ENCODE data around the gene ZHX3. TPM values are rescaled to one million over a fixed set of nuclear protein-coding genes. Genes with fewer than 3 reads are reported as not detected.

ZHX3 gene
- total and polyA plus RNA-seq, 2 experiments from 2014 or later: 5.8 to 10.3 TPM

GRCh38 chr20:41224281-41224680 is 93.2 kb downstream of the ZHX3 start:
- no peak overlapping the region for H3K4me3 ChIP-seq
- H3K36me3 ChIP-seq: no peaks in the 10 kb centered on the region
- H3K9me3 ChIP-seq (ENCODE audit: low read depth): no peaks in the 10 kb centered on the region
- no peak for DNase-seq (ENCODE audit: low read depth in 1 of 2, low spot score in 1 of 2)
- H3K27ac ChIP-seq: no peak overlapping the region
- H3K27me3 ChIP-seq: no peaks in the 10 kb centered on the region
- H3K4me1 ChIP-seq (ENCODE audit: low read depth): peaks cover 4% of the 10 kb centered on the region
- TF ChIP-seq, protein P1, sequence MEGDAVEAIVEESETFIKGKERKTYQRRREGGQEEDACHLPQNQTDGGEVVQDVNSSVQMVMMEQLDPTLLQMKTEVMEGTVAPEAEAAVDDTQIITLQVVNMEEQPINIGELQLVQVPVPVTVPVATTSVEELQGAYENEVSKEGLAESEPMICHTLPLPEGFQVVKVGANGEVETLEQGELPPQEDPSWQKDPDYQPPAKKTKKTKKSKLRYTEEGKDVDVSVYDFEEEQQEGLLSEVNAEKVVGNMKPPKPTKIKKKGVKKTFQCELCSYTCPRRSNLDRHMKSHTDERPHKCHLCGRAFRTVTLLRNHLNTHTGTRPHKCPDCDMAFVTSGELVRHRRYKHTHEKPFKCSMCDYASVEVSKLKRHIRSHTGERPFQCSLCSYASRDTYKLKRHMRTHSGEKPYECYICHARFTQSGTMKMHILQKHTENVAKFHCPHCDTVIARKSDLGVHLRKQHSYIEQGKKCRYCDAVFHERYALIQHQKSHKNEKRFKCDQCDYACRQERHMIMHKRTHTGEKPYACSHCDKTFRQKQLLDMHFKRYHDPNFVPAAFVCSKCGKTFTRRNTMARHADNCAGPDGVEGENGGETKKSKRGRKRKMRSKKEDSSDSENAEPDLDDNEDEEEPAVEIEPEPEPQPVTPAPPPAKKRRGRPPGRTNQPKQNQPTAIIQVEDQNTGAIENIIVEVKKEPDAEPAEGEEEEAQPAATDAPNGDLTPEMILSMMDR (IDR thresholded peaks at IDR 0.05; ENCODE audit: low read depth, low read length): no peak

GRCh38 chr20:41223112-41223511 is 94.4 kb downstream of the ZHX3 start:
- Histone ChIP-seq H3K4me3 (no peak overlapping the region), H3K9me3 (ENCODE audit: low read depth) (no peaks in the 10 kb centered on the region), H3K36me3 (no peaks in the 10 kb centered on the region), H3K27ac (no peak overlapping the region), H3K4me1 (ENCODE audit: low read depth) (peaks cover 4% of the 10 kb centered on the region), H3K27me3 (no peaks in the 10 kb centered on the region)
- TF ChIP-seq, protein P1 (IDR thresholded peaks at IDR 0.05; ENCODE audit: low read depth, low read length): no peak
- peak in 1 of 2 donors; percentile 31 for DNase-seq (ENCODE audit: low read depth in 1 of 2, low spot score in 1 of 2)

GRCh38 chr20:41222703-41223102 is 94.8 kb downstream of the ZHX3 start:
- TF ChIP-seq, protein P1 (IDR thresholded peaks at IDR 0.05; ENCODE audit: low read depth, low read length): no peak
- H3K27me3 ChIP-seq: no peaks in the 10 kb centered on the region
- DNase-seq (ENCODE audit: low read depth in 1 of 2, low spot score in 1 of 2): peak in 1 of 2 donors; percentile 54
- H3K4me3 ChIP-seq: no peak overlapping the region
- no peak overlapping the region for H3K27ac ChIP-seq
- H3K36me3 ChIP-seq: no peaks in the 10 kb centered on the region
- no peaks in the 10 kb centered on the region for H3K9me3 ChIP-seq (ENCODE audit: low read depth)
- H3K4me1 ChIP-seq (ENCODE audit: low read depth): peaks cover under 1% of the 10 kb centered on the region

GRCh38 chr20:41222296-41222695 is 95.2 kb downstream of the ZHX3 start:
- H3K4me3 ChIP-seq: no peak overlapping the region
- TF ChIP-seq, protein P1 (IDR thresholded peaks at IDR 0.05; ENCODE audit: low read depth, low read length): no peak
- no peaks in the 10 kb centered on the region for H3K4me1 ChIP-seq (ENCODE audit: low read depth)
- H3K36me3 ChIP-seq: no peaks in the 10 kb centered on the region
- H3K27me3 ChIP-seq: no peaks in the 10 kb centered on the region
- DNase-seq (ENCODE audit: low read depth in 1 of 2, low spot score in 1 of 2): no peak
- no peaks in the 10 kb centered on the region for H3K9me3 ChIP-seq (ENCODE audit: low read depth)
- no peak overlapping the region for H3K27ac ChIP-seq

DNA sequence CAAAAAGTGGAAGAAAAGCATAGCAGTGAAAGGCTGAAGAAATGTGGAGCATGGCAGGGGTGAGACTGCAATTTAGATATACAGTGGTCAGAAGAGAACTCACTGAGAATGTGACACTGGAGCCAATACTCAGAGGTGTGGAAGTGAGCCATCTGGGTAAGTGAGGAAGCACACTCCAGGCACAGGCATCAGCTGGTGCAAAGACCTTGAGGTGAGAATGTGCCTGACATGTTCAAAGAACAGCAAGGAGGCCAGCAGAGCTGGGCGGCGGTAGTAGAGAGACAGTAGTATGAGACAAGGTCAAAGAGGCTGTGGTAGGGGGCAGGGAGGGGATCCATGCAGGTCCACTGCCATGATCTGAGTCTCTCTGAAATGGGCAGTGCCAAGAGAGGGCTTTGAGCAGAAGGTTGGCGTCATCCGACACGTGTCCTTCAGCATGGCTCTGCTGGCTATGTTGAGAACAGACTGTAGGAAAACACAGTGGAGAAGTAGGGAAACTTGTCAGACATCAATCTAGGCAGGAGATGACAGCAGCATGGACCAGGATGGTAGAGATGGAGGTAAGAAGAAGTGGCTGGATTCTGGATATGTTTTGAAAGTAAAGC is 95.8 kb downstream of the ZHX3 start:
- Histone ChIP-seq H3K9me3 (ENCODE audit: low read depth) (no peaks in the 10 kb centered on the region), H3K4me1 (ENCODE audit: low read depth) (no peaks in the 10 kb centered on the region), H3K36me3 (no peaks in the 10 kb centered on the region), H3K27ac (no peak overlapping the region), H3K4me3 (no peak overlapping the region), H3K27me3 (no peaks in the 10 kb centered on the region)
- no peak for DNase-seq (ENCODE audit: low read depth in 1 of 2, low spot score in 1 of 2)
- TF ChIP-seq, protein P1 (IDR thresholded peaks at IDR 0.05; ENCODE audit: low read depth, low read length): no peak

Measured in cardiac muscle cell (in vitro differentiated cells and primary cell).